Stimulated activated CD4-positive, alpha-beta T cell treated with anti-CD3 and anti-CD28 coated beads, Interleukin-4, amount 100 ng/mL, for 1 hour (primary cell): ENCODE results near the gene GDPD2.
"Not testable (repeated sequence)": the region's sequence is repeated elsewhere in the genome, so short reads cannot be mapped to it uniquely, and the experiment has no call there.

Experiments
- DNase-seq: peaks from one replicate; pipeline ENCODE4 v3.0.0-alpha.2; 2020

GDPD2 gene

GRCh38 chrX:70422851-70423341 is at the start of gene GDPD2:
Gene GDPD2 (plus strand): TSS chrX:70423314. CDS start chrX:70424985, 1,671 bp downstream.
- DNase-seq, result no peak

GRCh38 chrX:70386235-70386634 is 36.9 kb upstream of the GDPD2 start:
- DNase-seq, result no peak

GRCh38 chrX:70398899-70399298 is 24.2 kb upstream of the GDPD2 start:
- no peak for DNase-seq

- not testable (repeated sequence) for DNase-seq
Measured at GRCh38 chrX:70400181-70400580, 22.9 kb upstream of the GDPD2 start.

- no peak for DNase-seq
Measured at GRCh38 chrX:70402721-70403120, 20.4 kb upstream of the GDPD2 start.

GRCh38 chrX:70405003-70405402 is 18.1 kb upstream of the GDPD2 start:
- DNase-seq, result no peak

- DNase-seq, result no peak
Measured at GRCh38 chrX:70410921-70411320, 12.2 kb upstream of the GDPD2 start.

GRCh38 chrX:70411475-70411874 is 11.6 kb upstream of the GDPD2 start:
- DNase-seq, result no peak

GRCh38 chrX:70421618-70422017 is 1.5 kb upstream of the GDPD2 start:
- no peak for DNase-seq

- DNase-seq, result no peak
Measured at GRCh38 chrX:70423936-70424675, 992 bp downstream of the GDPD2 start.

- DNase-seq, result no peak
Measured at GRCh38 chrX:70424801-70425200, 1.7 kb downstream of the GDPD2 start.

- no peak for DNase-seq
Measured at GRCh38 chrX:70426286-70427278, 3.5 kb downstream of the GDPD2 start.

- no peak for DNase-seq
Measured at GRCh38 chrX:70427365-70427764, 4.3 kb downstream of the GDPD2 start.

- DNase-seq, result no peak
Measured at GRCh38 chrX:70429759-70430158, 6.6 kb downstream of the GDPD2 start.

- DNase-seq, result no peak
Measured at GRCh38 chrX:70432936-70433847, 10.1 kb downstream of the GDPD2 start.

GRCh38 chrX:70433848-70434351 is 10.8 kb downstream of the GDPD2 start:
- DNase-seq, result peak; percentile 74

GRCh38 chrX:70434352-70434866 is 11.3 kb downstream of the GDPD2 start:
- DNase-seq, result peak; percentile 58

- DNase-seq, result no peak
Measured at GRCh38 chrX:70434914-70435586, 11.9 kb downstream of the GDPD2 start.

GRCh38 chrX:70436343-70436742 is 13.2 kb downstream of the GDPD2 start:
- no peak for DNase-seq

- no peak for DNase-seq
Measured at GRCh38 chrX:70437011-70437410, 13.9 kb downstream of the GDPD2 start.

GRCh38 chrX:70437921-70438665 is 15.0 kb downstream of the GDPD2 start:
- no peak for DNase-seq
